KBM-7 (cell line): ENCODE measurements around the gene MACROD2.

Source experiments
- DNase-seq: peaks from one replicate; pipeline ENCODE4 v3.0.0-alpha.2; 2015
- in situ Hi-C: fragments of 300-500 bp; cut with MboI; formaldehyde crosslinking; loops from 2 replicates; pipeline ENCODE4 v1.14.3; 2020; ENCODE audit warnings: low sequenced_read_pairs, low pct_unique_long_range_greater_than_20kb, mixed read lengths

Gene MACROD2

DNA sequence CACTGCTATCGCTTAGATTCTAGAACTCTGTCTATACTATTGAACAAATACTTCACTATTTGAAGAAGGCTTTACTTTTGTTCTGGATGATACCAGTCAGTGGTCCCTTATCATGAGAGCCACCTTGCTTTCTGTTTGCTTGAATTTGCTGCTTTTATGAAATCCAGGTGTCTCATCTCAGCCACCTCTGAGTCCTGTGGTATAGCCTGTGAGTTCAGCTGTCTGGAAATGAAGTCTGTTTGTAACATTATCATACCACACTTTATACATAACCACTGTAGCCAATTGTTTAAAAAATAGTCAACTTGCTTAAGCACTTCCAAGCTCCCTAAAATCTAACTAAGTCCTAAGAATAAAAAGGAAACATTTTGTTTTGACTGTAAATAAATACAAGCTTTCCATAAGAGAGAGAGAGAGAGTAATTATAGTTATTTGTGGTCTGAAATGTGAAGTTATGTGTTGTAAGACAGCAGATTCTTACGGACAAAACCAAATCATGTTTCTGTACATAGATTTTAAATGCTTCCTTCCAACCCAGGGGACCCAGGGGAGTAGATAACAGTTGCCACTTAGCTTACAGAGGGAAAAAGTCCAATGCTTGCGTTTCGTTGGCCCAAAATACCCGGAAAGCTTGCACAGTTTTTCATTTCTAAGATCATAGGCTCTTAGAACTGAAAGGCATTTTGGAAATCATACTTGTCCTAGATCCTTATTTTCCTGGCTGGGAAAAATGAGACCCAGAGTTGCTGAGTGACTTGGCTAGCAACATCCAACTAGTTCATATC lies 1449.9 kb downstream of the MACROD2 start:
- in situ Hi-C loops: no loop called here
- DNase-seq: no peak

DNA sequence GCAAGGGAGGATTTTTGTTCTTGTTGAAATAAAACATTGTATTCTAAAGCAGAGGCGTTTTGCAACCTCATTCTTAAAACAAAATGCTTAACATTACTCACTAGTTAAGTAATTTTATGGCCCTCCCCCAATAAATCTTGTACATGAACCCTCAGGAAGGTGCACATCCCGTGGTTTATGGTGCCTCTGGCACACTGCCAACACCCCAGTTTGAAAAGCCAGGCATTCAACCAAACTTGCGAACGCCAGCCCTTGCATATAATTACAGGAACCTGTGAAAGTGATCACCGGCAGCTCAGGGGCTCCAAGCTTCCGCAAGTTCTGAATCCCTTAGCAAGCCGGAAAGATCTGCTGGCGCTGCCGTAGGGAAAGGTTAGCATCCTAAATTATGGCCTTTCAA lies 1451.1 kb downstream of the MACROD2 start:
- no peak for DNase-seq
- in situ Hi-C loops: no loop called here

DNA sequence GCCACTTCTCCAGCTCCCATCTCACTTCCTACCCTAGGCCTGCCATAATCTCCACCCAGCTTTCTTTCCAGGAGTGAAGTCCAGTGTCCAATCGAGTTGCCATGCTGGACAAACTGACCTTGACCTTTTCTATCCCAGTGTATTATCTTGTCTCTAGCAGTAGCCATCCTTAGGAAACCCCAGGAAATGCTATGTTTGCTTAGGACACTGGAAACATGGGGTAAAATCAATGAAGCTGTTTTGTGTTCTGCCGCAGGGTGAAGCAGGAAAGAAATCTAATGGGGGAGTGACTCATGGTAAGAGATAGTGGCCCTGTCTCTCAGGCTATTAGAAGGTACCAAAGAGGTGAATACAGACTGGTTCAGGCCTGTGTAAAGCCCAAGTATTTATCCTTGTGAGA lies 1452.2 kb downstream of the MACROD2 start:
- DNase-seq: no peak
- in situ Hi-C loops: no loop called here

DNA sequence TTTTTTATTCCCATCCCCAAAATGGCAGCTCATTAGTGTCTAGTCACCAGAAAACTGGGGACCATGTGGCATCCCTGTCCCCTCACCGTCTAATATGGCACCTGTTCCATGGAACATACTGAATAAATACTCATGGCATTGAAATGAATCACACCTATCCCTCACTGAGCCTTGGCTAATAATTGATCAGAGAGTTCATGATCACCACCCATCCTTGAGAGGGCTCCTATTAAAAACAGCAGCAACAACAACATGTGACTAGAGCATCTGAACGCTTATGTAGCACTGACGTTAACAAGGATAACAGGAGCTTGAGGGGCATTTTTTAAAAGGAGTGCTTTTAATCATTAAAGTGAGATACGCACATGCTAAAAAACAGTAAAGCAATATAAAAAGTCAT lies 1453.7 kb downstream of the MACROD2 start:
- DNase-seq: no peak
- in situ Hi-C loops: no loop called here

DNA sequence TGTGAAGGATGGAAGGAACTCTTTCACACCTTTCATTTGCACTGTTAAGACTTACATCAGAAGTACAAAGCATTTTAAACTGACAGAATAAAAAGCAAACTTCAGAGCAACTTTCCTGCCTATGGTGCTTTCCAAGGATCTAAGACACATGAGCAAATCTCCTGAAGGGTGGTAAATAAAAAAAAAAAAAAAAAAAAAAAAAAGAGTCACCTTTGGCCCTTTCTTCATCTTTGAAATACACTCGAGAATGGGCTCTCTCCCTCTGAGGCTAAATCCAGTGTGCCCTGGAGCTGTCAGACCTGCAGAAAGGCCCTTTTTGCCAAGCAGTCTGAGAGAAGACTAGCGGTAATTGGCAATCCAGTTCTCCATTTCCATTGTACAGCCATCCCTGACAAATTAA lies 1455.9 kb downstream of the MACROD2 start:
- DNase-seq: no peak
- in situ Hi-C loops: no loop called here

DNA sequence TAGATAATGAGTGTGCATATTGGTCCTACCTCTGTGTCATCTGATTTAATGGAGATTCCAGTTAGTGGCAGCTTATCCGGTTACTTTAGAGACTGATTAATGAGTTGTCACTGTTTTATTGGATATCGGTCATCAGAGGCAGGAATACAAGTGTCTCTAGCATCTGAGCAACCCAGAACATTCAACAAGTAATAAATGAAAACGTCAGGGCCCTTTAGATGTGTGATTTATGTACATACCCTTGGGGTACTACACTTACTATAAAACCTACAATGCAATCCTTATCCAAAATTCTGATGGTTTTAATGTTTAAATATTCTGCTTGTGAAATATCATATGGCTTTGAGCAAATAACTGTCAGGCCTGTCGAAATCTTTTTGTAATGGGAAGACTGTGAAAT lies 1460.0 kb downstream of the MACROD2 start:
- DNase-seq: no peak
- in situ Hi-C loops: no loop called here

DNA sequence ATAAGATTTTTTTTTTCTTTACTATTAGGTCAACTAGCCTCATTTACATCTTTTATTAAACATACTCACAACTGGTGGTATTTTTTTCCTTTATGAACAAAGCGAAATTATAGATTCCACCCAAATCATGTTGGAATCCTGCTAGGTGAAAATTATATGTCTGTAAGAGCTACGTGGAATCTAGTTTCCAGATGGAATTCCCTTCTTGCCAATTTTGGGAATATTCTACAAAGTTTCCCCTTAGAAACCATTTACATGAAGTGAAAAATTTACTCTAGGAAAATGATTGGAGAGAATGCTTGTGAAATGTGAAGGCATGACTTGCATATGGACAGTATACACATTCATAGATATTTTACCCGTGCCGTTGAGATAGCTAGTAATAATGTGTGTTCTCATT lies 1466.6 kb downstream of the MACROD2 start:
- no peak for DNase-seq
- in situ Hi-C loops: no loop called here

DNA sequence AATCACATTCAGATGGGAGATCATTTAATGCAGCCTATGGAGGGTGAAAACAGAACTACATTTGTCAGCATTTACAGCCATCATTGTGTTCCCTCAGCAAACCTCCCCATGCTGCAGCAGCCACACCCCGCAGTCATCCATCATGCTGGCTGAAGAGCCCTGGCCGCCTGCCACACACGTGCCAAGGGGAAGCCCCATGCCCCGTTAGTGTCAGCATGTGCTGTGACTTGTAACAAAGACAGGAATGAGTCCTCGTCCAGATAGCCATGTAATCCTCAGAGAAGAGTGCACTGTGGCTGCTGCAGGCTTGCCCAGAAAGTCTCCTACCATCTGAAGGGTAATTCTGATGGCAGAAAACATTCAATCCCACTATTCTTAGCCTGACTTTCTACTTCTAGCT lies 1480.2 kb downstream of the MACROD2 start:
- DNase-seq: no peak

DNA sequence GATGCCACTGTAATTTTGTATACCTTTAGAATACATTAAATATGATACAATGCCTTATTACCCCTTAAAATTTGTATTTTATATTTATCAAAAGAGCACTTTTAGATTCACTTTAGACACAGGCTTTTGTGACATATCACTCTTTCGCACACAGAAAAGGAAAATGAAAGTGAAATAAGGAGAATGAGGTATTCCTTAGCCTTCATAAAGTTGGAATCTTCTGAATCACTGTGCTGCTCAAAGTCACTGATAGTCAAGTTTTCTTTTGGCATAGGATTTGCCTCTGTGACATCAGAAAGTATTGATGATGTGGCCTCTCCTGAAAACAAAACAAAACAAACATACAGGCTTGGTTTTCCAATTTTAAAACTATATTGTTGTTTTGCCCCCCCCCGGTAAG lies 1480.9 kb downstream of the MACROD2 start:
- no peak for DNase-seq
- in situ Hi-C loops: no loop called here

More for the DNA sequence above, 1480.2 kb downstream of the MACROD2 start:
- in situ Hi-C loops: no loop called here

DNA sequence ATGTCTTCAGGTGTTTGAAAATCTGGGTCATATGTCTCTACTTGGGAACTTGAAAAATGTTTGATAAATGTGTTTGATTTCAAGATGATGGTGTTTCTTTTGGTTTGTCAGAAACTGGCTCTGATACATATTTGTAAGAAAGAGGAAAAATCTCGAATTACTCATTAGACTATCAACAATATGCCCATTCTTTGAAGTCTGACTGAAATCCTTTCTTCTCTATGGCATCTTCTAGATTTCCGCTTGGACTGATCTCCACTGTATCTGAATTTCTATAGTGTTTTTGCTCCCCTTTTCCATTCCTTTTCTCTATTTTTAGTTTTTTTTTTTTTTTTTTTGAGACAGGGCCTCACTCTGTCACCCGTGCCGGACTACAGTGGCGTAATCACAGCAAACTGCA lies 1481.5 kb downstream of the MACROD2 start:
- in situ Hi-C loops: no loop called here
- no peak for DNase-seq

DNA sequence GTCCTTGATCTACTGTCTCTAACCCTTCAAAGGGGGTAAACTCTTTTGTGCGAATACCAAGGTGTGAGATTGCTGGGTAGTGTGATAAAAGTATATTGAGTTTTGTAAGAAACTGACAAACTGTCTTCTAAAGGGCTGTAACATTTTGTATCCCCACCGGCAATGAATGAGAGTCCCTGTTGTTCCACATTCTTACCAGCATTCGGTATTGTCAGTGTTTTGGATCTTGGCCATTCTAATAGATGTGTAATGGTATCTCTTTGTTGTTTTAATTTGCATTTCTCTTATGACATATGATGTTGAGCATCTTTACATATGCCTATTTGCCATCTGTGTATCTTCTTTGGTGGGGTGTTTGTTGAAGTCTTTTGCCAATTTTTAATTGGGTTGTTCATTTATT lies 1487.2 kb downstream of the MACROD2 start:
- DNase-seq: no peak
- in situ Hi-C loops: no loop called here

DNA sequence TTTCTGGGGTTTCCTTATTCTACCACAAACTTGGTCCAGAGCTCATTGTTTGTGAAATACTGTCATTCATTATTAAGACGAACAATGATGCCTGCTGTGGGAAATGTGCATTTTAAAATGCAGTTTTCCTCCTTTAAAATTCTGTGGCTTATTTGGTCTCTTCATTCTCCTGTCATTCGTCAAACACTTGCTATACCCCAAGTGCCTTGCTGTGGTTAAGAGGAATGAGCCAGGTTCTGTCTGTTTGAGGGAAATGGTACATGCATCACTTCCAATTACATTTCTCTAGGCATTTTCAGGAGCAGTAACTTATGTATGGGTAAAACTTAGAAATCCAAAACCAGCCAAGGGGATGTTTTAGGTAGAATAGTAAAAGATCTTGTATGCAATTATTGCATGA lies 1490.2 kb downstream of the MACROD2 start:
- no peak for DNase-seq
- in situ Hi-C loops: no loop called here

DNA sequence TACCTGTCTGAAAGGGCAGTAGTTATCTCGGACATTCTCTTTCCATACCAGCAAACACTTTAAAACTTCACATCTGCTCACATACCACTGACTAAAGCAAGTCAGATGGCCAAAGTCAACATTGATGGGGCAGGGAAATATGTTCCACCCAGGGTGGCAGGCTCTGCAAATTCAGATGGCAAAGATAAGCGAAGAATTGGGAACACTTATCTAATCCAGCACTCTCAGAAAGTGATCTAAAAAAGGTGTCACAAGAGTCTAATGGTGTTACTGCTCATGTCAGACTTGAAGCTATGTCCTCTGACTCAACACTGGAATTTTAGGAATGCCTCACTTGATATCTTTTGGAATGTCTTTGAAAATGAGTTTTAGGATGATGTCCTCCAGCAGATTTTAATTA lies 1491.7 kb downstream of the MACROD2 start:
- no peak for DNase-seq
- in situ Hi-C loops: no loop called here

DNA sequence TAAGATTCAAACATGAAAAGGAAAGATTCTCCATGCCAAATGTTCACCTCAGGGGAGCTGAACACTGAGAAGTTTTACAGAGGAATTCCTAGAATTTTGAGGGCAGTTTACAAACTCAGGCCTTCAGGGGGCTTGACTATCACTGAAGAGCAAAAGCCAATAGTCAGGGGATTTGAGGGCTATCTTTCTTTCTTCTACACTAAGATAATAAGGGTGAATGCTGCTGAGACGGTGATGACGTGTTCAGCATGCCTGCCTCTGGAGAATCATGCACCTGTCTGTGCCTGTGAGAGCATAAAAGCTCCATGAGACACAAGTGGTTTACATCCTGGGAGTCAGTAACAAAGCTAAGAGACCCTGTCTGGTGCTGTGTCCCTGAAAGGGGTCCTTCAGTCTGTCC lies 1492.4 kb downstream of the MACROD2 start:
- no peak for DNase-seq
- in situ Hi-C loops: no loop called here

DNA sequence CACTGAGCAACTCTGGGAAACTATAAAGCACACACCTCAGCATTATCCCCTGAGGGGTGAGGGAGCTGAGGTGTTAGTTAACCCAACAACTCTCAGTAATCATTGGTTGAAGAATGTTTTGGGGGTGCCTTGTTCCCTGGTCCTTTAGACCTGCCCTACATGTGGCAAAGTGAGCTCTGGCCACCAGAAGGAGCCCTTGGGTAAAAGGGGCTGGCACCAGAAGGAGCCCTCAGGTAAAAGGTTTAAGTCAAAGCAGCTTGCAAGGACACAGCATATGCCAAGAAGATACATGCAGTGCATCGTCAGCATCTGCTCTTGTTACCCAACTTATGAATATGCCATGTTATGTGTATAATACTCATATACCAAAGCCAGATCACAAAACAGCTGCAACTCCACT lies 1496.3 kb downstream of the MACROD2 start:
- no peak for DNase-seq
- in situ Hi-C loops: no loop called here

DNA sequence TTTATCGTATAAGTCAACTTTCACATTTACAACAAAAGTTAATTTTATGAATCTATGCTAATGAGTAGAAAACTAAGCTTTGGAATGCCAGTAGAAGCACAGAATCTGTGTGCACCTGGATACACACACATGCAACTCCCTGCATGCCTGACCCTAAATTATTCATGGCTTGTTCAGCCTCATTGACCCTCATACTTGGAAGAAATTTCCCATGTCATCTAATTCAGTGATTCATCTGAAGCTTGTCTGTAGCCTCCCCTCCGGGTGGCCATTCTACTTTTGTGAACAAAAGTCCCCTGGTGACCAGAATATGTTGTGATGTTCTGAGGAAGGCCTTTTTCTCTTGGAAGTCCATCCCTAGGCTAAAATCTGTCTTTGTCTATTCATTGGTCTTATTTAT lies 1499.5 kb downstream of the MACROD2 start:
- DNase-seq: no peak
- in situ Hi-C loops: no loop called here

DNA sequence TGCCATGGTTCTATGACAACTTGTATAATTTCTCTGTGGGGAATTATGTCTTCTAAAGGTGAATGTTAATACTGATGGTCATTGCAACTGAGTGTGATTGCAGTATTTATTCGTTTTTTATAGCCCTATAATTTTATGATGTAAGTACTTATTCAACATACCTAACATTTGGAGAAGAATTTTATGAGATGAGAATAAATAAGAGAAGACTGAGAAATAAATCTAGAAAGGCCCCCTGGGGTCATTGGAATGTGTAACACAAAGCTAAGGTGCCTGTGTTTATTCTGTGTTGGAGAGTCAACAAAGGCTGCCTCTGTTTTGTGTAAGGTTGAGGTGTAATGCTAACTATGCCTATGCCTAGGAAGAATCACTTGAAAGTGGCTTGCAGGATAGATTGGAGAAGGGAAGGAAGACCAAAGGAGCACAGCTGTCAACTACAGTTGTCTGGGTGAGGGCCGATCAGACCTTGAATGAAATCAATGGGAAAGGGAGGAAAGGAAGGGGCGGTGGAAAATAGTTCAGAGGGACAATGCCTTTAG lies 1501.3 kb downstream of the MACROD2 start:
- in situ Hi-C loops: no loop called here

DNA sequence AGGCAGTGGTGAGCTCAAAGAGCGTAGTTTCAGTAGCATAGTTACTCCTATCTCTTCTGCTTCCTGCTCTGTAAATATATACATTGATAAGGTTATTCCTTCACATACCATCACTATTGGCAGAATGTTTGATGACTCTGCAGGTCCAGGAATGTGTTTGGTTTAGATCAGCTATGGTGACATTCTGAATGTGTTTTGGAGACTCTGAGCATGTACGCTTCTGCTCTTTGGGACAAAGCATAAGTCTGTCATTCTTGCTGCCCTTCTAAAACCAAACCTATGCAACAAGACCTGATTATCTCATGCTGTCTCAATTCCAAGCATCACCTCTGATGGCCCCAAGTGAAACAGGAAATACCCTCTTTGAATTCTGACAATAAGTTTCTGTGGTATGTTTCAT lies 1503.6 kb downstream of the MACROD2 start:
- in situ Hi-C loops: no loop called here
- no peak for DNase-seq

More for the DNA sequence above, 1501.3 kb downstream of the MACROD2 start:
- DNase-seq: no peak

DNA sequence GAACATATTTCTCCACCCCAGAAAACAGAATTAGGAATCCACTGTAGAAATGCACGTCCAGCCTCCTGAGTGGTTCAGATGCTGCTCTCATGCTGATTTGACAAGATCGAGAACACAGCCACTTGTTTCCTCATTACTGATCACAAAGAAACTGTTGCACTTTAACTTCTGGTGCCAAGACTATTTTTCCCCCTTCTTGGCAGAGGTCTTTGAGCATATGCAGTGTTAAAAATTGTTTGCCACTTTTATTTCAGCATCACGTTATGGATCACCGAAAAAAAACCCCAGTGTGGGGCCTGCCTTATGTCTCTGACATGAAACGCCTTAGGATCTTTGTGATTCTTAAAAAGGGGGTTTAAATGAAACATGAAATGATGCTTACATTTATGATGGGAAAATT lies 1511.0 kb downstream of the MACROD2 start:
- no peak for DNase-seq
- in situ Hi-C loops: loop anchor here (25.0 kb wide), 1 partner anchor 106 kb away; no protein-coding TSS in a partner anchor

DNA sequence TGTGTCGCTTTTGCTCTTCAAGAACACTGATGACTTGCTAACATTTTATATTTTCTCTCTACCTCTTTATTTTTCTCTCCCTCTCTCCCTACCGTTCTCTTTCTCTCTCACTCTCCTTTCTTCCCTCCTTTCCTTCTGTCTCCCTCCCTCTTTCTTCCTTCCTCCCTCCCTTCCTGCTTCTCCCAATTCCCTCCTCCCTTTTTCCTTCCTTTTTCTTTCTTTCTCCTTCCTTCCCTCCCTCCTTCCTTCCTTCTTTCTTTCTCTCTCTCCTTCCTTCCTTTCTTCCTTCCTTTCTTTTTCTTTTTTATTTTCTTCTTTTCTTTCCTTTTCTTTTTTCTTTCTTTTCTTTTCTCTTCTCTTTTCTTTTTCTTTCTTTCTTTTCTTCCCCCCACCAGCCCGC lies 1511.8 kb downstream of the MACROD2 start:
- DNase-seq: no peak
- in situ Hi-C loops: loop anchor here (25.0 kb wide), 1 partner anchor 105 kb away; no protein-coding TSS in a partner anchor

DNA sequence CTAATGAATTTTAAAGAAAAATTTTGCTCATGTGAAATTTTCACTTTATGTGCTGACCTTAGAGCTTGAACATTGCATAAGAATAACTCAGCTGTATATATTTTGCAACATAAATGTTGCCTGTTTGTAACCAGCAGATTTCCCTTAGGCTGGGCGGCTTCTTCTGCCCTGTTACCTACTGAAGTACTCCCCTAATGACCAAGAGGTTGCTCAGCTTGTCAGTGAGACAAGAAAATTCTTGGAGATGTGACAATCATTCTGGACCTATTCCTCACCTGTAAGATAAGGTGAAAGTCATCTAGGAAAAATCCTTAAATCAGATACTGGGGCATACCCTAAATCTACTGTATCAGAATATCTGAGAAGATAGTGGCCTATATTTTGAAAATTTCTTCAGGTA lies 1516.2 kb downstream of the MACROD2 start:
- no peak for DNase-seq
- in situ Hi-C loops: loop anchor here (25.0 kb wide), 1 partner anchor 101 kb away; no protein-coding TSS in a partner anchor
